ENCODE measurements around the gene SEC31B. TPM values are rescaled to one million over a fixed set of nuclear protein-coding genes. Genes with fewer than 3 reads are reported as not detected.

Gene SEC31B
- total RNA-seq, 1 donor from 2014 or later = 1.6 TPM

- no peaks in the 10 kb centered on the region for H3K27me3 ChIP-seq (ENCODE audit: control insufficient read depth, insufficient read depth, low read length)
- DNase-seq (ENCODE audit: low read depth) = no peak
- TF ChIP-seq CTCF (IDR thresholded peaks at IDR 0.05; ENCODE audit: insufficient read depth, low read length, severe bottlenecking) = no peak
- H3K4me3 ChIP-seq (ENCODE audit: low read depth, low read length) = peak overlapping the region; percentile 57
- peaks cover 7% of the 10 kb centered on the region for H3K36me3 ChIP-seq (ENCODE audit: control insufficient read depth, insufficient read depth, low read length)
- no peak for FAIRE-seq
Measured at GRCh38 chr10:100535338-100535714, 15.7 kb upstream of the SEC31B start.

GRCh38 chr10:100534726-100535125 is 15.1 kb upstream of the SEC31B start:
- H3K36me3 ChIP-seq (ENCODE audit: control insufficient read depth, insufficient read depth, low read length) = peaks cover 7% of the 10 kb centered on the region
- no peaks in the 10 kb centered on the region for H3K27me3 ChIP-seq (ENCODE audit: control insufficient read depth, insufficient read depth, low read length)
- FAIRE-seq = no peak
- TF ChIP-seq CTCF (IDR thresholded peaks at IDR 0.05; ENCODE audit: insufficient read depth, low read length, severe bottlenecking) = no peak
- no peak overlapping the region for H3K4me3 ChIP-seq (ENCODE audit: low read depth, low read length)
- no peak for DNase-seq (ENCODE audit: low read depth)

- DNase-seq (ENCODE audit: low read depth) (no peak), FAIRE-seq (no peak)
- no peak for TF ChIP-seq CTCF (IDR thresholded peaks at IDR 0.05; ENCODE audit: insufficient read depth, low read length, severe bottlenecking)
- Histone ChIP-seq H3K36me3 (ENCODE audit: control insufficient read depth, insufficient read depth, low read length) (peaks cover 6% of the 10 kb centered on the region), H3K27me3 (ENCODE audit: control insufficient read depth, insufficient read depth, low read length) (no peaks in the 10 kb centered on the region), H3K4me3 (ENCODE audit: low read depth, low read length) (no peak overlapping the region)
Measured at GRCh38 chr10:100531761-100532160, 12.1 kb upstream of the SEC31B start.

GRCh38 chr10:100529475-100530298 is 10.0 kb upstream of the SEC31B start, which contains the start of gene NDUFB8:
Gene NDUFB8 (minus strand): TSS chr10:100529871. CDS start chr10:100529851, 20 bp downstream.
- H3K36me3 ChIP-seq (ENCODE audit: control insufficient read depth, insufficient read depth, low read length) = peaks cover 13% of the 10 kb centered on the region
- FAIRE-seq (no peak), DNase-seq (ENCODE audit: low read depth) (peak; percentile 68)
- H3K27me3 ChIP-seq (ENCODE audit: control insufficient read depth, insufficient read depth, low read length) = no peaks in the 10 kb centered on the region
- TF ChIP-seq CTCF (IDR thresholded peaks at IDR 0.05; ENCODE audit: insufficient read depth, low read length, severe bottlenecking) = no peak
- H3K4me3 ChIP-seq (ENCODE audit: low read depth, low read length) = peak within 1 kb of the TSS; percentile 88

- TF ChIP-seq CTCF (IDR thresholded peaks at IDR 0.05; ENCODE audit: insufficient read depth, low read length, severe bottlenecking) = no peak
- peaks cover 16% of the 10 kb centered on the region for H3K36me3 ChIP-seq (ENCODE audit: control insufficient read depth, insufficient read depth, low read length)
- peak overlapping the region; percentile 88 for H3K4me3 ChIP-seq (ENCODE audit: low read depth, low read length)
- H3K27me3 ChIP-seq (ENCODE audit: control insufficient read depth, insufficient read depth, low read length) = no peaks in the 10 kb centered on the region
- no peak for FAIRE-seq
- no peak for DNase-seq (ENCODE audit: low read depth)
Measured at GRCh38 chr10:100528921-100529474, 9.3 kb upstream of the SEC31B start.
